Suprapubic skin (tissue), 4 donors: ENCODE results near the gene HELZ.

ENCODE experiments used
- EP300 ChIP-seq: sonication (generic); formaldehyde crosslinking; IDR thresholded peaks from one replicate; pipeline ENCODE4 v1.6.1; 2017; ENCODE audit warnings: antibody characterized with exemption
- POLR2A ChIP-seq, 2 donors: fragments of 450-650 bp; IDR thresholded peaks; one replicate each; pipeline ENCODE4 v1.6.1; 2017; ENCODE audit warnings: antibody characterized with exemption in 2 of 2, mild to moderate bottlenecking in 2 of 2, moderate library complexity in 2 of 2
- POLR2AphosphoS5 ChIP-seq, 3 donors: sonication (generic); formaldehyde crosslinking; IDR thresholded peaks; one replicate each; pipeline ENCODE4 v1.6.1; 2017; ENCODE audit warnings: antibody characterized with exemption in 3 of 3
- TF ChIP-seq, protein P1 (sequence below), 2 donors: fragments of 200-600 bp in 1 of 2; fragments of 450-650 bp in 1 of 2; sonication (generic) in 1 of 2; IDR thresholded peaks; one replicate each; pipeline ENCODE4 v1.5.1; 2016 to 2019; ENCODE audit warnings: antibody characterized with exemption in 2 of 2, mild to moderate bottlenecking in 1 of 2, moderate library complexity in 1 of 2

DNA sequence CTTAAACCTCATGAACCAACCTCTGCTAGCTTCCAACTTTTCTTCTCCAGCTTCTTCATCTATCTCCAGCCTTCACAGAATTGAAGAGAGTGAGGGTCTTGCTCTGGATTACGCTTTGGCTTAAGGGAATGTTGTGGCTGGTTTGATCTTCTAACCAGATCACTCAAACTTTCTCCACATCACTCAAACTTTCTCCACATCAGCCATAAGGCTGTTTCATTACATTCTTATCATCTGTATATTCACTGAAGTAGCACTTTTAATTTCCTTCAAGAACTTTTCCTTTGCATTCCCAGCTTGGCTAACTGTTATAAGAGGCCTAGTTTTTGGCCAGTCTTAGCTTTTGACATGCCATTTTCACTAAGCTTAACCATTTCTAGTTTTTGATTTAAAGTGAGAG is 148.4 kb downstream of the HELZ start:
- TF ChIP-seq, protein P1, sequence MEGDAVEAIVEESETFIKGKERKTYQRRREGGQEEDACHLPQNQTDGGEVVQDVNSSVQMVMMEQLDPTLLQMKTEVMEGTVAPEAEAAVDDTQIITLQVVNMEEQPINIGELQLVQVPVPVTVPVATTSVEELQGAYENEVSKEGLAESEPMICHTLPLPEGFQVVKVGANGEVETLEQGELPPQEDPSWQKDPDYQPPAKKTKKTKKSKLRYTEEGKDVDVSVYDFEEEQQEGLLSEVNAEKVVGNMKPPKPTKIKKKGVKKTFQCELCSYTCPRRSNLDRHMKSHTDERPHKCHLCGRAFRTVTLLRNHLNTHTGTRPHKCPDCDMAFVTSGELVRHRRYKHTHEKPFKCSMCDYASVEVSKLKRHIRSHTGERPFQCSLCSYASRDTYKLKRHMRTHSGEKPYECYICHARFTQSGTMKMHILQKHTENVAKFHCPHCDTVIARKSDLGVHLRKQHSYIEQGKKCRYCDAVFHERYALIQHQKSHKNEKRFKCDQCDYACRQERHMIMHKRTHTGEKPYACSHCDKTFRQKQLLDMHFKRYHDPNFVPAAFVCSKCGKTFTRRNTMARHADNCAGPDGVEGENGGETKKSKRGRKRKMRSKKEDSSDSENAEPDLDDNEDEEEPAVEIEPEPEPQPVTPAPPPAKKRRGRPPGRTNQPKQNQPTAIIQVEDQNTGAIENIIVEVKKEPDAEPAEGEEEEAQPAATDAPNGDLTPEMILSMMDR (IDR thresholded peaks at IDR 0.05): no peak
- TF ChIP-seq EP300 (no peak), POLR2A (IDR thresholded peaks at IDR 0.05) (no peak), POLR2AphosphoS5 (IDR thresholded peaks at IDR 0.05) (no peak)
